Stimulated activated CD4-positive, alpha-beta T cell treated with anti-CD3 and anti-CD28 coated beads, Interleukin-2, amount 100 ng/mL, for 24 hours (primary cell): ENCODE measurements around the gene TMOD1.

Experiments
- DNase-seq, 2 donors: peaks; one replicate each; pipeline ENCODE4 v3.0.0-alpha.2; 2020

TMOD1 gene

GRCh38 chr9:97500263-97500662, 1.2 kb upstream of the TMOD1 start:
- no peak for DNase-seq

GRCh38 chr9:97500765-97501176, 695 bp upstream of the TMOD1 start:
- DNase-seq = no peak

- peak in 1 of 2 donors; percentile 20 for DNase-seq
Observed at GRCh38 chr9:97501972-97502221, 431 bp downstream of the TMOD1 start.

DNA sequence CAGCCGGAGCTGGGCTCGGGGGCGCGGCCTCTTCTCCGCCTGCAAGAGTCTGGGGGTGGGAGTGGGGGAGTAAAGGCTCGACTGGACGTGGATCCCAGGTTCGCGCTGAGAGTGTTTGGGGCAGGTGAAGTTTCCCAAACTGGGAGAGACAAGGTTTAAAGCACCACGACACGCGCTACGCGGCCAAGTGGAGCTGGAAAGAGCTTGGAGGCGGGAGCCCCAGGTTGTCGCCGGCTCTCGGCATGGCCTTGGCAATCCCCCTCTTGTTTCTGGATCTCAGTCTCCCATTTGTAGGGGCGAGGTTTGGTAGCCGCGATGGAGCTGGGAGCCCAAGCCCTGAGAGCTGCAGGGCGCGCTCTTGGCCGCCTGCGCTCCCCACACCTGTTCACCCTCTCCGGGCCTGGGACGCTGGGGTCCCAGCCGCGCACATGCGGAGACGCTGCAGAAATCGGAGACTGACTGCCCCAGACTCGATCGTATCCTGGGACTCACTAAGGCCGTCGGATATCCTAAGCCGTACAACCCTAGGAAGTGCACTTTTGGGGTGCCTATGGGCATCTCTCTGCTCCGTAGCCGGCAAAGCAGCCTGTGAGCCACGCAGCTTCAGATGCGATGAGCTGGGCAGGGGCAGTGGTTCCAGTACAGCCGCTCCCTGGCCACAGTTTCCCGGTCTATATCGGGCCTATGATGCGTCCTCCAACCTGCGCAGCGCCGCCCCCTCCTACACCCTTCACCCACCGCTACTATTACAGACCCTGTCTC, 937 bp downstream of the TMOD1 start:
- peak in 1 of 2 donors; percentile 15 for DNase-seq

GRCh38 chr9:97502984-97503861, 1.8 kb downstream of the TMOD1 start:
- DNase-seq = no peak

DNA sequence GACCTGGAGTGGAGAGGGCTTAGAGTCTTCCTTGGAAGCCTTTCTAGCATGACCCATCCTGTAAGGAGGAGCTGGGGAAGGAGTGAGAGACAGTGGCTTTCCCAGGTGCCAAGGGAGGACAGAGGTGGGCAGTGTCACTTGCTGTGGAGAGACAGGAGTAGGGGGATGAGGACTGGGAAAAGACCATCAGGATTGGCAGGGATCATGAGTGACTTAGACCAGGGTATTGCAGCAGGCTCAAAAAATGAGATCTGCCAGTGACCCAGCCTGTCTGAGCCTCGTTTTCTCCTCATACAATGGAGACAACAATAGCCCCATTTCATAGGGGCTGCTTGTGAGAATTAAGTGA, 2.4 kb downstream of the TMOD1 start:
- no peak for DNase-seq

DNA sequence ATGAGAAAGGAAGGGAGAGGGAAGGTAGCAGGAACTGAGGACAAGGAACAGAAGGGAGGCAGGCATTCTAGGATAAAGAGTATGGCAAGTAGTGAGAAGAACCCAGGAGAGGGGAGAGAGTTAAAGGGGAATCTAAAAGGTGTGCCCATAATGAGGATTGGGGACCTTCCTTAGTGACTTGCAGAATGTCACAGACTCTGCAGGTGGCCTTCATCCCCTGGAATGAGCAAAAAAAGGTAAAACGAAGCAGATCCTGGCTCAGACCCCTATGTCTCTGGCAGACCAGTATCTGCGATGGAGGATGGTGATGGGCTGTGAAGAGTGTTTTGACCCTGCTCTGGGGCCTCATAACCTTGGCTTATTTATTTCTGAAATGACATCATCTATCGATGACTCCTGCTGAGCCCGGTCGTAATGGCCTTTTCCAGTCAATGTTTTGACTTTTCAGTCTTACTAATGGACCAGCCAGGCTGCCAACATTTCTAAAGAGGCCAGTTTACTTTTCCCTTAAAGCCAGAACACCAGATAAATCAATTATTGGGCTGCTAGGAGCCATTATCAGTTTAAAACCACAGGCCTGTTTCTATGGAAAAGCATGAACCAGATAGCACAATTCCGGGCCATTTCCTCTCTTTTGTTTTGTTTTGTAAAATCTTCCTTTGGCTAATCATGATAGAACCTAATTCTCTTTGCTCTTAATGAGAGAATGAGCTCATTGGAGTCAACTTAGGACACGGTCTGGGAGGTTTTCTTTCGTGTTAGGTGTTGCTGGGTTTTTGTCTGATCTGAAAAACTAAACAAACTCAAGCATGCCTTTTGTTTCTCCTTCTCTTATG, 3.1 kb downstream of the TMOD1 start:
- no peak for DNase-seq

DNA sequence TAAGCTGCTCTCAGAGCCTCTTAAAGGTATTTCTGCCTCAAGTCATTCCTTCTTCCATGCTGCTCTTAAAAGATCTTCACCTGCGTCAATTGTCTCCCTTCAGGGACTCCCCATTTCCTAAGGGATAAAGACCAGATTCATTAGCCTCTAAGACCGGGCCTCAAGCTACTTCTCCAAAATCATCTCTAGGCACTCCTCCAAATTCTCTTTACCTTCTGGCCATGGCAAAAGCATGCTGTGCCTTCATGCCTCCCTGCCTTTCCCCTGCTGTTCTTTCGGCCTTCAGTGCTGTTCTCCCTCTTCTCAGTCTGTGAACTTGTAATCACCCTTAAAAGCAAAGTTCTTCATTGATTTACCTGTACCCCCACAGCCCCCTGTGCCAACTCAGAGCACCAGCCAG, 4.4 kb downstream of the TMOD1 start:
- no peak for DNase-seq

DNA sequence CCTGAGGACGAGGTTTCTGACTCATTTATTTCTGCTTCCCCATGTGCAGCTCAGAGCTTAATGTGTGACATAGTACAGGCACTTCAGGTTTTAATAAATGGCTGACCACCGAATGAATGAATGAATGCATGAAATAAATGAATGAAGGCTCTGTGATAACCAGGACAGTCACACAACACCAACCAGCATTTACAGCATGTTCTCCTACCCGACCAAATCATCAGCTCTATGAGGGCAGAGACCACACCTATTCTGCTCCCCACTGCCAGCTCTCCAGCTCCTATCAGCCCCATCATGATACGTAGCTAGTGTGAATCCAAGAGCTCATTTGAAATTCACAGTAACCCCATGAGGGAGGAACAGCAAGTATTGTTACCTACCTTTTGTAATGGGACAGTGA, 4.8 kb downstream of the TMOD1 start:
- no peak for DNase-seq

DNA sequence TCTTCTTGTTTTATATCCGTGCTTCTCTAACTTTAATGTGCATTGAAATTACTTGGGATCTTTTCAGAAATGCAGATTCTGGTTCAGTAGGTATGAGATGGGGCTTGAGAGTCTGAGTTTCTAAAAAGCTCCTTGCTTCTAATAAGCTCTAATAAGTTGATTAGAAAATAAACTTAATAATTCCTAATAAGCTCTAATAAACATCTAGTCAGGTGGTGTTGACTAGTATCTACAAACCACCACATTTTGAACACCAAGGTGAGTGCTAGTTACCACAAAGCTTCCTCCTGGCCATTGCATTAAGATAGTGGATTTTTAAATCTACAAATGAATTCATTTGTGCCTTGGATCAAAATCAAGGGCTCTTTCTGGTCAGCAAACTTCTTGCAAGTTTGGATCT, 5.3 kb downstream of the TMOD1 start:
- no peak for DNase-seq

- no peak for DNase-seq
Observed at GRCh38 chr9:97507428-97507984, 6.0 kb downstream of the TMOD1 start.

GRCh38 chr9:97508852-97509251, 7.4 kb downstream of the TMOD1 start:
- DNase-seq = no peak

DNA sequence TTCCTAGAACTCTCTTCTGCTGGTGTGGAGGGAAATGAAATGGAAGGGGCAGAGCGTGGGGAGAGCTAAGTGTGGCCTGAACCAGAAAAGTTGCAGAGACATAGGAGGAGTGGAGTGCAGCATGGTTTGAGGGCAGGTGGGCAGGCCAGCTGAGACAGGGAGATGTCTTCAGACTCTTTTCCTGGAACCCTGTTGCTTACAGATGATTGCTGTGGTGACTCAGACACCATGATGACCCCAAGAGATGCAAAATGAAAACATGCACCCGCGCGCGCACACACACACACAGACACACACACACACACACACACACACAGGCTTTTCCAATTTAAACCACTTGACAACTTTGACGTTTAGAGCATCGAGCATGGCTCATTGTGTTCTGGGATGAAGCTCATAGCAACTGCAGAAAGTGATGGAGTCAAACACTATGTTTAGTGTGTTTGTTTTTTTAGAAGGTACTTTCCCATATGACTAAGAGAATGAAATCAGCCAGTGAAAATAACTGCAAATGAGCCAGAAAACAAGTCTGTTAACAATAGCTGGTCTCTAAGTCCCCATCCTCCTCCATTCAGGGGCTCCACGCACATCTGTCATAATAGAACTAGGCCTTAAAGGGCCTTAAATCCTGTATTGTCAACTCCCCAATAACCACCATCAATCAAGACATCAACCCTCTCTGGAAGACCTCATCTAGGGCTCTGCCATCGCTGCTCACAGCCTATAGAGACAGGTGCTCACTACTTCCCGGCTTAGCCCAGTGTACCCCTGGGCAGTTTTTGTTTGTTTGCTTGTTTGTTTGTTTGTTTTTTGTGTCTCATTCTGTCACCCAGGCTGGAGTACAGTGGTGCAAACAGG, 9.6 kb downstream of the TMOD1 start:
- no peak for DNase-seq

GRCh38 chr9:97511655-97512427, 10.4 kb downstream of the TMOD1 start:
- no peak for DNase-seq

GRCh38 chr9:97512966-97513560, 11.6 kb downstream of the TMOD1 start:
- no peak for DNase-seq

GRCh38 chr9:97514531-97514930, 13.1 kb downstream of the TMOD1 start:
- no peak for DNase-seq

GRCh38 chr9:97515662-97516061, 14.2 kb downstream of the TMOD1 start:
- no peak for DNase-seq

DNA sequence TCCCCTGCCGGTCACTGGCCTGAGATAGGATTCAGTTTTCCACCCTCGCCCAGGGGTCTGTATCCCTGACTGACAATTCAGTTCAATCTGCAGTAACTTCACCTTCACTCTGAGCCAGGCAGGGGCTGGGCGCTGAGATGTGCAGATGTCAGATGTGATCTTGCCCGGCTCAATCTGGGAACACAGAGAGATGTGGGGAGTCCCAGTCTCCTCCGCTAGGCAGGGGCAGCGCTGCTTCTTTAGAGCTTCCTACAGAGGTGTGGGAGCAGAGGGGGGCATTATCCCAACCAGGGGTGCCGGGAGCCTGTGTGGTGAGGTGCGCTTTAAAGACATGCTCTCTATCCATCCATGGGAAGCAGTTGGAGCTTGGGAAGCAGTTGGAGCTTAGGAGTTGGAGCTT, 14.6 kb downstream of the TMOD1 start:
- DNase-seq = no peak

DNA sequence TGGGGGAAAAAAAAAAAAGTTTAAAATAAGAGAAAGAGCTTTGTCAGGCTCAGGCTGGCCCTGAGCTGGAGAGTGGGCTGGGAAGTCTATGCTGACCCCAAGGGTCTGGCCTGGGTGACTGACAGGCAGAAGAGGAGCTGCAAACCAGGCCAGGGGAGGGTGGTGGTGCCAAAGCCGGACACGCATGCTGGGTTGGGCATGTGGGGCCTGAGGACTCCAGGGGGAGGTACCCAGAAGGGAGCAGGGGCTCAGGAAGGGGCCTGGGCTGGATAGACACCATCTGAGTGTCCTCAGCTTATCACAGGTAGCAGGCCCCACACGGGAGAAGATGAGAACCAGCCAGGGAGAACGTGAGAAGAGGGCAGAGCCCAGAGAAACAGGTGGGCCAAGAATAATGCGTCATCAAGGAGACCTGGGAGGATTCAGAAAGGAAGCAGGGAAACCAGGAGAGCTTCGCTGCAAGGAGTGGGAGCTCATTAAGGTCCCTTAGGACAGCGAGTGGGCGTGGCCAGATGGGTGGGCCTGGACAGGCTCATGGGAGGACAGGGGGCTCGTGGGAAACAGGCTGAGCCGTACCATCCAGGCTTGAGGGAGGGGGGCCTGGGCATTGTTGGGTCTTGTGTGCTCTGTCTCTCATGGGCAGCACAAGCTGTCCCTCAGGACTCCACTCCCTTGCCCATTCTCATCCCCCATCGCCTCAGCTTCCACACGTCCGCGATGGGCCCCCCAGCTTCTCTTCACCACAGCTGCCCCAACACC, 16.0 kb downstream of the TMOD1 start:
- no peak for DNase-seq

DNA sequence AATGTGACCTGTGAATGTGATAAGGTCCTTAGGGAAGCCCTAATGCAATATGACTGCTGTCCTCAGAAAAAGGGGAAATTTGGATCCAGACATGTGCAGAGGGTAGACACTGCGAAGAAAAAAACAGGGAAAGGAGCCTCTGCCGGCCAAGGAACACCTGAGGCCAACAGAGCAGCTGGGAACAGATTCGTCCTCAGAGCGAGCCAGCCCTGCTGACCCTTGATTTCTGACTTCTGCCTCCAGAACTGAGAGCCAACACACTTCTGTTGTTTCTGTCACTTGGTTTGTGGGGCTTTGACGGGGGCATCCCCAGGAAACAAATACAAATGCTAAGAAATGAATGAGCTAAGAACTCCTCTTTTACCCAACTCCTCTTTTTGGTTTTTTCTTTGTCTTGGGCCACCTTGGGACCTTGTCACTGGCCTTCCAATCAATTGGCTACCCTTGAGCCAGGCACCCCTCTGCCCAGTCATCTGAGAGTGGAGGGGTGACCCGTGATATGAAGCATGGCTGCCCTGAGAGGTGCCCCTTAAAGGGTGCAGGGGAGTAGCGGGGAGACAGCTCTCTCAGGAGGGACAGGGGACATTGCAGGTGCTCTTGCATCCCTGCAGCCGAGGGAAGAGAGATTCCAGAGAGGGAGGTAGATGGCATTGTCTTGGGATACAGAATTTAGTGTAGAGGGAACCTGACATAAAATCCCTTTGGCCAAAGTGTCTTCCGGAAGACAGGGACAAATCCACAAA, 16.9 kb downstream of the TMOD1 start:
- no peak for DNase-seq
